RWPE1 (cell line): ENCODE data around the gene CSMD2.

Experiments
- CTCF ChIA-PET: fragments of 350-600 bp; sonication (Branson Sonifier 250); formaldehyde crosslinking; extraction: SDS; loops from one replicate; lab custom pipeline; 2021; lab: Yijun Ruan, JAX
- POLR2A ChIA-PET: fragments of 400-600 bp; formaldehyde crosslinking; extraction: SDS; loops from one replicate; lab custom pipeline; 2020; ENCODE audit warnings: antibody characterized with exemption; ENCODE audit not compliant: low non-redundant PET; lab: Yijun Ruan, JAX
- DNase-seq: peaks from one replicate; pipeline ENCODE4 v3.0.0; 2012; ENCODE audit warnings: low spot score
- H3K27ac ChIP-seq: fragments of 450-650 bp; 2 replicates; pipeline ENCODE4 v1.5.1; 2017
- CTCF ChIP-seq: fragments of 450-650 bp; conservative IDR thresholded peaks from 2 replicates; pipeline ENCODE4 v1.5.1; 2017; ENCODE audit warnings: low read depth, mild to moderate bottlenecking

Gene CSMD2

DNA sequence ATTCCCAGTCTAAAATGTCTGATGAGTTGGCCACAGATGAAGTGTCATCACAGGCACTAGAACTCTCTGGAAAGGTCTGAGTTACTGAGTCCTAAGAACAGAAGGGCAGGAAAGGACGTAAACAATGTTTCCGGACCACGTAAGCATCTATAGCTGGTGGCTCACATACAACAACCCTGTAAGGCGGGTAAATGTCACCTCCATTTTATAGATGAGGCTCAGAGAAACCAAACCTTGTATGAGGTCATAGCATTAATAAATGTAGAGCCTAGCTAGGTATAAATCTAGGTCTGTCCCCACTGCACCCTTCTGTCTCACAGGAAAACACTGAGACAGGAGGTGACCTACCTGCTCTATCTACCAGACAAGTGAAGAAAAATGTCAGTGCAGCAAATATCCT lies 86.6 kb downstream of the CSMD2 start:
- POLR2A ChIA-PET = no interaction called here
- CTCF ChIA-PET = no interaction called here
- no peak overlapping the region for H3K27ac ChIP-seq
- TF ChIP-seq CTCF = no peak
- no peak for DNase-seq

GRCh38 chr1:34075576-34075975 lies 89.5 kb downstream of the CSMD2 start:
- TF ChIP-seq CTCF = no peak
- H3K27ac ChIP-seq = no peak overlapping the region
- DNase-seq = no peak
- POLR2A ChIA-PET = no interaction called here
- CTCF ChIA-PET = no interaction called here

DNA sequence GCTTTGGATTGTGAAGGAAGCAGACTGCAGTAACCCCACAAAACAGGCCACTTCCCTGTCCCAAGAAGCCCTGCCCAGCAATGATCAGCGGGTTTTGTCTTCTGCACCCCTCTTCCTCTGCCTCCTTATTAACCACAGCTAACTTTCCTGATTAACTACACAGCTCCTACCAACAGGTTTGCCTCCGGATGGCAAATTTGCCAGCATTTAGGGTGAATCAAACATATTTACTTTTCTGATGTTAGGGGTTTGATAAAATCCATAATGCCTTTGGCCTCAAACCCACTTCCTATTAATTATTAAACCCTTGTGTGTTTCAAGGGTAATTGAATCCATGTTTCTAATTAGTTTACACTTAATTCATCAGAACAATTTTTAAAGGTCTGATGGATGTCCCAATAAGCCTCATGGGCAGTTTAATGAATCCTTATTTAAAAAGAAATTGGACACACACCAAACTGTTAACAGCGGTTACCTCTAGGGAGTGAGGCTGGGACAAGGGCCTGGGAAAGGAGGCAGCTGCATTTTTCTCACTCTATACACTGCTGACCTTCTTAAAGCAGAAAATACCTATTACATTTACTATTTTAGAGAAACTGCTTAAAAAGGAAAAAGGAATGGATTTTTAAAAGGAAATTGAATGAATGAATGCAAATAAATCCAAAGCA lies 91.9 kb downstream of the CSMD2 start:
- CTCF ChIA-PET = no interaction called here
- no peak for DNase-seq
- no peak overlapping the region for H3K27ac ChIP-seq
- TF ChIP-seq CTCF = no peak
- POLR2A ChIA-PET = no interaction called here

- TF ChIP-seq CTCF = no peak
- ChIA-PET CTCF (no interaction called here), POLR2A (no interaction called here)
- no peak overlapping the region for H3K27ac ChIP-seq
- DNase-seq = no peak
Measured at GRCh38 chr1:34070201-34070836, 94.7 kb downstream of the CSMD2 start.

- ChIA-PET CTCF (no interaction called here), POLR2A (interaction anchor here (0.6 kb wide), 1 partner anchor 1485 kb away, joined by 5 read pairs; no protein-coding TSS in a partner anchor)
- no peak for TF ChIP-seq CTCF
- no peak overlapping the region for H3K27ac ChIP-seq
- no peak for DNase-seq
Measured at GRCh38 chr1:34066981-34067603, 97.9 kb downstream of the CSMD2 start.

- H3K27ac ChIP-seq = no peak overlapping the region
- ChIA-PET CTCF (no interaction called here), POLR2A (no interaction called here)
- TF ChIP-seq CTCF = no peak
- DNase-seq = no peak
Measured at GRCh38 chr1:34066166-34066565, 98.9 kb downstream of the CSMD2 start.
